ENCODE data around the gene TAF15.

- TF ChIP-seq POLR2AphosphoS5 (IDR thresholded peaks at IDR 0.05; ENCODE audit: borderline replicate concordance, low read depth, low read length) (no peak), EZH2 (IDR thresholded peaks at IDR 0.05) (no peak)
These were observed 1.7 kb upstream of the TAF15 start for GRCh38 chr17:35807371-35808144.
